Ascending aorta (tissue), 2 donors: ENCODE results near the gene TMEM254. TPM values are rescaled to one million over a fixed set of nuclear protein-coding genes. Genes with fewer than 3 reads are reported as not detected.
A peak's percentile ranks its signal among the peaks of the same experiment; 100 is the strongest.
"Not testable (repeated sequence)": the region's sequence is repeated elsewhere in the genome, so short reads cannot be mapped to it uniquely, and the experiment has no call there.

Experiments used
- DNase-seq, 2 donors: peaks; one replicate each; pipeline ENCODE4 v3.0.0-alpha.2; 2019; ENCODE audit warnings: low spot score in 2 of 2
- H3K27ac ChIP-seq, 2 donors: fragments of 200-600 bp; sonication (generic); one replicate each; pipeline ENCODE4 v1.5.1; 2016 to 2017; ENCODE audit warnings: mild to moderate bottlenecking in 1 of 2
- H3K27me3 ChIP-seq: fragments of 200-600 bp; sonication (generic); one replicate; pipeline ENCODE4 v1.5.1; 2017
- H3K36me3 ChIP-seq, 2 donors: fragments of 200-600 bp; sonication (generic); one replicate each; pipeline ENCODE4 v1.5.1; 2016
- H3K4me1 ChIP-seq, 2 donors: fragments of 200-600 bp; sonication (generic); one replicate each; pipeline ENCODE4 v1.5.1; 2016 to 2017; ENCODE audit warnings: mild to moderate bottlenecking in 1 of 2
- H3K4me3 ChIP-seq, 2 donors: fragments of 200-600 bp; sonication (generic); one replicate each; pipeline ENCODE4 v1.5.1; 2016 to 2017; ENCODE audit warnings: mild to moderate bottlenecking in 1 of 2
- H3K9me3 ChIP-seq, 2 donors: fragments of 200-600 bp; sonication (generic); one replicate each; pipeline ENCODE4 v1.5.1; 2016
- CTCF ChIP-seq, 3 experiments: fragments of 200-600 bp in 2 of 3; fragments of 450-650 bp in 1 of 3; sonication (generic) in 2 of 3; IDR thresholded peaks; one replicate each; pipeline ENCODE4 v1.5.1; 2016 to 2019; ENCODE audit warnings: antibody characterized with exemption in 3 of 3, mild to moderate bottlenecking in 1 of 3, moderate library complexity in 1 of 3
- intact Hi-C: fragments of 100-400 bp; cut with DNase I; formaldehyde crosslinking; loops from one replicate; pipeline ENCODE4 v1.15.1; 2023
- total RNA-seq: library from RNA; depleted of rRNA; stranded (reverse); fragments of >200 nt; gene quantifications from one replicate; pipeline ENCODE4 v1.1.0, GENCODE V29; 2016

Gene TMEM254
- total RNA-seq, 1 donor from 2014 or later = 2.4 TPM

- Histone ChIP-seq H3K36me3 (no peaks in the 10 kb centered on the region), H3K27ac (no peak overlapping the region), H3K4me3 (no peak overlapping the region), H3K9me3 (no peaks in the 10 kb centered on the region), H3K4me1 (no peaks in the 10 kb centered on the region), H3K27me3 (no peaks in the 10 kb centered on the region)
- intact Hi-C loops = no loop called here
- DNase-seq = no peak
- no peak for TF ChIP-seq CTCF (IDR thresholded peaks at IDR 0.05)
Measured at GRCh38 chr10:80041162-80041561, 37.3 kb upstream of the TMEM254 start.

DNA sequence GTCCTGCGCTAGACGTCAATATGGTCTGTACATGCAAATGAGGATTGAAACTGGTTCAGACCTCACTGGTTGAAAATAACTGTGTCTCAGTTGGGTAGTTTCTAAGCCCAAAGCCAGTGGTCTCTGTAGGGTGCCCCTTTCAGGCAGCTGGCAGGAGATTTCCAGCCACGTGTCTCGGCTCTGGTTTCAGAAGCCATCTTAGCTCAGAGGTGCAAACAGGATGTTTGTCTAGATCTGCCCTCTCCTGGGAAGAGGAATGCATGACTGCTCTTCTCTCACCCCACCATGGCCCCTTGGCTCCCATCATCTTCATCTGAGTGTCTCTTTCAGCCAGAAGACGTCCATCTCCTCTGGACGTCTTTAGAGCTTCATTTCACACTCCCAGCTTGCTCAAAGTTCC lies 33.5 kb upstream of the TMEM254 start:
- DNase-seq, intact Hi-C loops, H3K27ac ChIP-seq: not testable (repeated sequence)

GRCh38 chr10:80046629-80047441 lies 31.6 kb upstream of the TMEM254 start:
- Histone ChIP-seq H3K9me3 (no peaks in the 10 kb centered on the region), H3K36me3 (no peaks in the 10 kb centered on the region), H3K27me3 (no peaks in the 10 kb centered on the region), H3K4me3 (no peak overlapping the region), H3K4me1 (no peaks in the 10 kb centered on the region), H3K27ac (no peak overlapping the region)
- intact Hi-C loops = no loop called here
- TF ChIP-seq CTCF (IDR thresholded peaks at IDR 0.05) = peak; percentile 68 to 85 (median 85)
- peak in 1 of 2 donors; percentile 88 for DNase-seq

More for the DNA sequence above, 33.5 kb upstream of the TMEM254 start:
- not testable (repeated sequence) for H3K4me3 ChIP-seq, H3K27me3 ChIP-seq, H3K9me3 ChIP-seq, H3K36me3 ChIP-seq, H3K4me1 ChIP-seq

DNA sequence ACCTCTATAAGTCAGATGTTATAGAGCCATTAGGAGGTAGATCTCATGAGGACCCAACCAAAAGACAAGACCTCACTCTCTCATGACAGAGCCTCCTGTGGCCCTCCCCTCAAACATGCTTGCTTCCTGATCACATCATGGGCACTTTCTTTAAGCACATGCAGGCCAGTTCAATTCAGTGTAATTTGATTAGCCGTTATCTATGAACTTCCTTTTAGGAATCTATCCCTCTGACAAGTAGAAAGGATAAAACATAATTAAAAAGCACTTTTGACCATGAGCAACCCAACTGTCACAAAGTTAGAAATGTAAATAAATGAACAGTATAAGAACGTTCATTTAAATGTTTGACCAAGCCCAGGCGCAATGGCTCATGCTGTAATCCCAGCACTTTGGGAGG lies 27.7 kb upstream of the TMEM254 start:
- no peaks in the 10 kb centered on the region for H3K4me1 ChIP-seq
- no peaks in the 10 kb centered on the region for H3K36me3 ChIP-seq
- no peaks in the 10 kb centered on the region for H3K27me3 ChIP-seq
- intact Hi-C loops = no loop called here
- no peak overlapping the region for H3K27ac ChIP-seq
- no peaks in the 10 kb centered on the region for H3K9me3 ChIP-seq
- no peak overlapping the region for H3K4me3 ChIP-seq
- no peak for TF ChIP-seq CTCF (IDR thresholded peaks at IDR 0.05)
- no peak for DNase-seq

- H3K36me3 ChIP-seq = no peaks in the 10 kb centered on the region
- DNase-seq = no peak
- intact Hi-C loops = no loop called here
- no peak for TF ChIP-seq CTCF (IDR thresholded peaks at IDR 0.05)
- H3K4me3 ChIP-seq = no peak overlapping the region
- no peaks in the 10 kb centered on the region for H3K27me3 ChIP-seq
- no peaks in the 10 kb centered on the region for H3K9me3 ChIP-seq
- no peaks in the 10 kb centered on the region for H3K4me1 ChIP-seq
- H3K27ac ChIP-seq = no peak overlapping the region
Measured at GRCh38 chr10:80051993-80052392, 26.5 kb upstream of the TMEM254 start.

- Histone ChIP-seq H3K4me1 (no peaks in the 10 kb centered on the region), H3K27ac (no peak overlapping the region), H3K9me3 (no peaks in the 10 kb centered on the region), H3K36me3 (no peaks in the 10 kb centered on the region), H3K27me3 (no peaks in the 10 kb centered on the region), H3K4me3 (no peak overlapping the region)
- intact Hi-C loops = no loop called here
- no peak for TF ChIP-seq CTCF (IDR thresholded peaks at IDR 0.05)
- no peak for DNase-seq
Measured at GRCh38 chr10:80055760-80056159, 22.7 kb upstream of the TMEM254 start.
